ENCODE measurements around the gene TOGARAM2. TPM values are rescaled to one million over a fixed set of nuclear protein-coding genes. Genes with fewer than 3 reads are reported as not detected.

Gene TOGARAM2
- total and polyA plus RNA-seq, 2 of the 13 experiments (the other 11 are each of a cell fraction or from before 2014, with no cell fraction given), result under 0.01 to 0.05 TPM

GRCh38 chr2:29009711-29010677 is 28.9 kb downstream of the TOGARAM2 start:
- 30% methylated on average over 18 of the region's 26 CpGs for WGBS (ENCODE audit: low lambda C conversion rate)
- Histone ChIP-seq H2AFZ (ENCODE audit: low read length) (no peak overlapping the region), H3K9ac (ENCODE audit: insufficient read depth, low read depth, low read length) (no peak overlapping the region), H3K36me3 (replicated peaks in 1 of 2; ENCODE audit: control insufficient read depth in 1 of 2, insufficient read depth in 2 of 2, low read length in 2 of 2) (no peaks in the 10 kb centered on the region), H3K4me3 (replicated peaks in 1 of 3; ENCODE audit: insufficient read depth in 1 of 3, low read depth in 2 of 3, low read length in 3 of 3) (no peak overlapping the region), H3K4me1 (ENCODE audit: insufficient read depth, low read length) (no peaks in the 10 kb centered on the region), H3K4me2 (ENCODE audit: low read depth, low read length) (no peak overlapping the region), H3K27me3 (ENCODE audit: control insufficient read depth in 1 of 2, insufficient read depth in 2 of 2, low read length in 2 of 2) (peaks cover 8 to 50% of the 10 kb centered on the region in 2 experiments; a peak in 3 of 5 replicates), H3K79me2 (ENCODE audit: insufficient read depth, low read length) (no peaks in the 10 kb centered on the region), H3K27ac (ENCODE audit: extremely low read length, insufficient read depth, low read length) (no peak overlapping the region), H3K9me3 (ENCODE audit: low read length) (peaks cover 13% of the 10 kb centered on the region), H4K20me1 (ENCODE audit: insufficient read depth, low read length) (no peaks in the 10 kb centered on the region; the same call in 1 of the 2 replicates)
- DNase-seq (ENCODE audit: low spot score), result no peak
- POLR2A ChIA-PET, result no interaction called here
- intact Hi-C loops (cut with micrococcal nuclease; ENCODE audit: unreplicated experiment), result no loop called here
- TF ChIP-seq RARA (CRISPR knock-in tag; IDR thresholded peaks at IDR 0.05) (no peak), KAT7 (CRISPR knock-in tag; IDR thresholded peaks at IDR 0.05; ENCODE audit: borderline replicate concordance) (no peak), ZNF580 (CRISPR knock-in tag; IDR thresholded peaks at IDR 0.05; ENCODE audit: borderline replicate concordance, low read depth) (no peak), ESRRA (CRISPR knock-in tag; IDR thresholded peaks at IDR 0.05; ENCODE audit: low read depth) (no peak), MTA1 (CRISPR knock-in tag; IDR thresholded peaks at IDR 0.05; ENCODE audit: borderline replicate concordance) (no peak), ATF1 (CRISPR knock-in tag; IDR thresholded peaks at IDR 0.05) (no peak), ZNF569 (CRISPR knock-in tag; IDR thresholded peaks at IDR 0.05; ENCODE audit: borderline replicate concordance) (no peak), PHF8 (CRISPR knock-in tag; IDR thresholded peaks at IDR 0.05) (no peak), SP2 (CRISPR knock-in tag; IDR thresholded peaks at IDR 0.05) (no peak), ZNF674 (CRISPR knock-in tag; IDR thresholded peaks at IDR 0.05; ENCODE audit: low read depth) (no peak), PLRG1 (conservative IDR thresholded peaks at IDR 0.05) (no peak), SNAPC4 (CRISPR knock-in tag; IDR thresholded peaks at IDR 0.05) (no peak), ZNF280D (CRISPR knock-in tag; IDR thresholded peaks at IDR 0.05) (no peak), CENPT (CRISPR knock-in tag; IDR thresholded peaks at IDR 0.05; ENCODE audit: low read depth) (no peak), FOXM1 (CRISPR knock-in tag; IDR thresholded peaks at IDR 0.05) (no peak), ZNF496 (CRISPR knock-in tag; IDR thresholded peaks at IDR 0.05; ENCODE audit: insufficient replicate concordance) (no peak)
- CTCF ChIA-PET (ENCODE audit: low intra/inter-chr PET ratio, low total read pairs), result no interaction called here
- ATAC-seq, result peak; percentile 24; the same call in 2 of the 3 replicates
- no peak for FAIRE-seq
- in situ Hi-C loops (cut with HindIII; ENCODE audit: extremely low pct_ligation_motif_present, low pct_unique_long_range_greater_than_20kb), result no loop called here
- BruUV-seq (replicated peaks), result no TSS peak

Data from HepG2 (cell line).